Measurements from ENCODE around the gene CFL2.

DNA sequence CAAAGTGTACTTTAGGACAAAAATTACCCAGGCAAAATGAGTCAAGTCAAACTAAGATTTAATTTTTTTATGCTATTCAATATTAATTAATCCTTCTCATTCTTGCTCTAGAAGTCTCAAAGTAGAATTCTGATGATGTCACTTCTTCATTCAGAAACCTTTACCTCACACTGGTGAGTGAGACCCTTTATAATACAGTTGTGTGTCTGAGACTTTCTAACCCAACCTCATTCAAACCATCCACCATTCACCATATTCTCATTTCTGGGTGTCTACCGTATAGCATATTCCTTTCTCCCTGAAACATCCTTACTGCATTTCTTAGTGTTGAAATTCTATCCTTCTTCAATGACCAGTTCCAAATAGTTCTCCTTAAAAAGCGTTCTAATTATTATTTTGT is 40.8 kb upstream of the CFL2 start:
- TF ChIP-seq EP300 (IDR thresholded peaks at IDR 0.05) (no peak), POLR2A (IDR thresholded peaks at IDR 0.05) (no peak)

Data from tibial nerve (tissue), 3 donors.